Naive thymus-derived CD4-positive, alpha-beta T cell (primary cell): ENCODE results near the gene MS4A2. TPM values are rescaled to one million over a fixed set of nuclear protein-coding genes. Genes with fewer than 3 reads are reported as not detected.
"Not testable (repeated sequence)": the region's sequence is repeated elsewhere in the genome, so short reads cannot be mapped to it uniquely, and the experiment has no call there.

ENCODE experiments used
- ATAC-seq: fragments of 150-1000 bp; cut with Tn5 transposase; 2 replicates; pipeline ENCODE4 v1.10.0; 2021; ENCODE audit warnings: mild to moderate bottlenecking, moderate library complexity
- CTCF ChIA-PET: fragments of 350-600 bp; sonication (Branson Sonifier 250); formaldehyde crosslinking; loops from one replicate; lab custom pipeline; 2021; ENCODE audit warnings: antibody characterized with exemption; lab: Charles Lee
- POLR2A ChIA-PET: fragments of 350-600 bp; sonication (Branson Sonifier 250); formaldehyde crosslinking; loops from one replicate; lab custom pipeline; 2021; ENCODE audit warnings: antibody characterized with exemption, inconsistent platforms; lab: Charles Lee
- DNase-seq, 9 donors: peaks; one replicate each; pipeline versions ENCODE4 v3.0.0 to v3.0.0-alpha.2; 2020 to 2022; ENCODE audit warnings: mixed read lengths in 1 of 9
- H3K27ac ChIP-seq: one replicate; pipeline ENCODE4 v1.7.0; 2013; ENCODE audit warnings: mild to moderate bottlenecking, low read depth, low read length, moderate library complexity
- H3K27me3 ChIP-seq, 2 donors: one replicate each; pipeline ENCODE4 v1.7.0; 2013; ENCODE audit warnings: low read length in 2 of 2, mild to moderate bottlenecking in 2 of 2, moderate library complexity in 2 of 2; ENCODE audit not compliant: control insufficient read depth in 2 of 2, insufficient read depth in 2 of 2
- H3K36me3 ChIP-seq, 3 experiments: 1 replicate in 2 of 3; 2 replicates in 1 of 3; pipeline ENCODE4 v1.7.0; 2013; ENCODE audit warnings: low read length in 3 of 3, mild to moderate bottlenecking in 3 of 3, moderate library complexity in 1 of 3; ENCODE audit not compliant: insufficient read depth in 3 of 3, control insufficient read depth in 2 of 3
- H3K4me1 ChIP-seq, 2 donors: one replicate each; pipeline ENCODE4 v1.7.0; 2013; ENCODE audit warnings: low read length in 2 of 2, mild to moderate bottlenecking in 2 of 2, moderate library complexity in 1 of 2; ENCODE audit not compliant: control insufficient read depth in 2 of 2, insufficient read depth in 2 of 2
- H3K4me3 ChIP-seq: 2 replicates; pipeline ENCODE4 v1.7.0; 2013; ENCODE audit warnings: mild to moderate bottlenecking, low read length
- H3K9me3 ChIP-seq, 3 experiments: 1 replicate in 2 of 3; 2 replicates in 1 of 3; pipeline ENCODE4 v1.7.0; 2013; ENCODE audit warnings: low read length in 3 of 3; ENCODE audit not compliant: control insufficient read depth in 2 of 3
- H3K27ac Mint-ChIP-seq, 9 donors: one replicate each; pipeline ENCODE4 v1.8.0; 2020 to 2022; ENCODE audit warnings: mixed read lengths in 9 of 9, mild to moderate bottlenecking in 8 of 9, moderate library complexity in 5 of 9, inconsistent platforms in 2 of 9
- H3K27me3 Mint-ChIP-seq, 5 donors: one replicate each; pipeline ENCODE4 v1.8.0; 2021 to 2022; ENCODE audit warnings: mixed read lengths in 5 of 5, mild to moderate bottlenecking in 1 of 5
- H3K36me3 Mint-ChIP-seq, 5 donors: one replicate each; pipeline ENCODE4 v1.8.0; 2020 to 2022; ENCODE audit warnings: mixed read lengths in 5 of 5, mild to moderate bottlenecking in 3 of 5, inconsistent platforms in 1 of 5
- H3K4me1 Mint-ChIP-seq, 7 donors: one replicate each; pipeline ENCODE4 v1.8.0; 2020 to 2022; ENCODE audit warnings: mixed read lengths in 7 of 7, mild to moderate bottlenecking in 3 of 7, inconsistent platforms in 1 of 7
- H3K4me3 Mint-ChIP-seq, 10 donors: one replicate each; pipeline ENCODE4 v1.8.0; 2020 to 2022; ENCODE audit warnings: mild to moderate bottlenecking in 10 of 10, mixed read lengths in 10 of 10, moderate library complexity in 6 of 10, inconsistent platforms in 2 of 10
- H3K9me3 Mint-ChIP-seq, 11 donors: one replicate each; pipeline ENCODE4 v1.8.0; 2020 to 2022; ENCODE audit warnings: mixed read lengths in 11 of 11, mild to moderate bottlenecking in 4 of 11, inconsistent platforms in 1 of 11, moderate library complexity in 1 of 11
- intact Hi-C, 2 donors: fragments of 100-400 bp; cut with micrococcal nuclease; formaldehyde crosslinking; loops; one replicate each; pipeline ENCODE4 v1.15.1; 2023
- polyA plus RNA-seq, 2 donors: library from polyadenylated mRNA; unstranded; fragments of 300-500 nt; fragmentation: Illumina TruSeq; gene quantifications; one replicate each; pipeline ENCODE4 v1.2.3, GENCODE V29; 2021
- total RNA-seq, 6 experiments: library from RNA in 5 of 6; stranded (reverse) in 5 of 6; gene quantifications; 1 replicate in 5 of 6; 2 replicates in 1 of 6; pipeline ENCODE4 v1.2.3 and lab custom pipeline; 2021 to 2026

The MS4A2 gene
- total and polyA plus RNA-seq, 7 experiments from 2014 or later = 2.3 to 7.6 TPM; not detected in 5

- ChIA-PET CTCF (no interaction called here), POLR2A (no interaction called here)
- Mint-ChIP-seq H3K36me3 (no peaks in the 10 kb centered on the region), H3K27me3 (peaks cover 0 to 3% (median 0%) of the 10 kb centered on the region in 5 donors), H3K27ac (no peak overlapping the region), H3K4me1 (peaks cover 0 to 4% (median 0%) of the 10 kb centered on the region in 7 donors), H3K4me3 (no peak overlapping the region), H3K9me3 (peaks cover 0 to 2% (median 0%) of the 10 kb centered on the region in 11 donors)
- Histone ChIP-seq H3K36me3 (no peaks in the 10 kb centered on the region), H3K27ac (no peak overlapping the region), H3K4me3 (no peak overlapping the region), H3K4me1 (no peaks in the 10 kb centered on the region), H3K9me3 (no peaks in the 10 kb centered on the region), H3K27me3 (no peaks in the 10 kb centered on the region)
- ATAC-seq = no peak
- DNase-seq = no peak
- intact Hi-C loops = no loop called here
Observed at GRCh38 chr11:60059521-60060240, 28.8 kb upstream of the MS4A2 start.

GRCh38 chr11:60064111-60064510, 24.4 kb upstream of the MS4A2 start:
- Mint-ChIP-seq H3K36me3 (no peaks in the 10 kb centered on the region), H3K9me3 (peaks cover 0 to 2% (median 0%) of the 10 kb centered on the region in 11 donors), H3K4me1 (no peaks in the 10 kb centered on the region), H3K4me3 (no peak overlapping the region), H3K27me3 (peaks cover 0 to 2% (median 0%) of the 10 kb centered on the region in 5 donors), H3K27ac (no peak overlapping the region)
- no peak for DNase-seq
- Histone ChIP-seq H3K9me3 (no peaks in the 10 kb centered on the region), H3K36me3 (no peaks in the 10 kb centered on the region), H3K27me3 (no peaks in the 10 kb centered on the region), H3K27ac (no peak overlapping the region), H3K4me1 (no peaks in the 10 kb centered on the region), H3K4me3 (no peak overlapping the region)
- CTCF ChIA-PET = interaction anchor here (1.2 kb wide), 1 partner anchor 14 kb away, joined by 3 read pairs; no protein-coding TSS in a partner anchor
- intact Hi-C loops = no loop called here
- ATAC-seq = no peak
- POLR2A ChIA-PET = no interaction called here

DNA sequence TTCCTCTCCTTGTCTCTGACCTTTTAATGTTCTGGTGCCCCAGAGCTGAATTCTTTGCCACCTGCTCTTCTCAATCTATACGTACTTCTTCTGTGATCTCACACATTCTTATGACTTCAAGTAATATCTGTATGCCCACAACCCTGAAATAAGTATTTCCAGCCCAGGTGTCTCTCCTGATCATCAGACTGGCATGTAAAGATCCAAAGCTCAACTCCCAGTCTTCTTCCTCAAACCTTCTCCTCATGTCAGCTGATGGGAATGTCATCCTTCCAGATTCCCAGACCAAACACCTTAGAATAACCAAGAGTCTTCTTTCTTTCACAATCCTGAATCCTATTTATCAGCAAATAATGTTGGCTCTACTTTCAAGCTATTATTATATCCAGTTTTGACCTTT, 22.7 kb upstream of the MS4A2 start:
- ATAC-seq (no peak), DNase-seq (no peak)
- H3K9me3 Mint-ChIP-seq = peaks cover 0 to 3% (median 0%) of the 10 kb centered on the region in 11 donors
- H3K4me3 Mint-ChIP-seq = no peak overlapping the region
- Histone ChIP-seq H3K27ac (no peak overlapping the region), H3K4me3 (no peak overlapping the region), H3K9me3 (no peaks in the 10 kb centered on the region), H3K27me3 (no peaks in the 10 kb centered on the region), H3K36me3 (no peaks in the 10 kb centered on the region), H3K4me1 (no peaks in the 10 kb centered on the region)
- H3K27ac Mint-ChIP-seq = no peak overlapping the region
- H3K4me1 Mint-ChIP-seq = no peaks in the 10 kb centered on the region
- intact Hi-C loops = no loop called here
- POLR2A ChIA-PET = no interaction called here
- no peaks in the 10 kb centered on the region for H3K36me3 Mint-ChIP-seq
- CTCF ChIA-PET = no interaction called here
- H3K27me3 Mint-ChIP-seq = peaks cover 0 to 7% (median 4%) of the 10 kb centered on the region in 5 donors

- ChIA-PET POLR2A (no interaction called here), CTCF (no interaction called here)
- Histone ChIP-seq H3K27ac (no peak overlapping the region), H3K9me3 (no peaks in the 10 kb centered on the region), H3K27me3 (no peaks in the 10 kb centered on the region), H3K4me1 (no peaks in the 10 kb centered on the region), H3K4me3 (no peak overlapping the region), H3K36me3 (no peaks in the 10 kb centered on the region)
- H3K36me3 Mint-ChIP-seq = peaks cover 0 to 3% (median 0%) of the 10 kb centered on the region in 5 donors
- no peak overlapping the region for H3K4me3 Mint-ChIP-seq
- DNase-seq (no peak), ATAC-seq (no peak)
- H3K27ac Mint-ChIP-seq = no peak overlapping the region
- peaks cover 0 to 11% (median 0%) of the 10 kb centered on the region in 11 donors for H3K9me3 Mint-ChIP-seq
- intact Hi-C loops = no loop called here
- peaks cover 0 to 14% (median 6%) of the 10 kb centered on the region in 5 donors for H3K27me3 Mint-ChIP-seq
- no peaks in the 10 kb centered on the region for H3K4me1 Mint-ChIP-seq
Observed at GRCh38 chr11:60069450-60069849, 19.0 kb upstream of the MS4A2 start.

GRCh38 chr11:60071644-60072043, 16.8 kb upstream of the MS4A2 start:
- peaks cover 0 to 27% (median 2%) of the 10 kb centered on the region in 11 donors for H3K9me3 Mint-ChIP-seq
- H3K4me1 Mint-ChIP-seq, CTCF ChIA-PET, H3K36me3 Mint-ChIP-seq, DNase-seq, H3K9me3 ChIP-seq, POLR2A ChIA-PET, H3K27ac ChIP-seq, ATAC-seq, H3K4me3 Mint-ChIP-seq, H3K36me3 ChIP-seq, H3K4me1 ChIP-seq, H3K27ac Mint-ChIP-seq, H3K27me3 ChIP-seq, H3K4me3 ChIP-seq, intact Hi-C loops: not testable (repeated sequence)
- H3K27me3 Mint-ChIP-seq = peaks cover 0 to 14% (median 6%) of the 10 kb centered on the region in 5 donors

- Mint-ChIP-seq H3K9me3 (peaks cover 0 to 29% (median 5%) of the 10 kb centered on the region in 11 donors), H3K4me3 (no peak overlapping the region), H3K27me3 (peaks cover 0 to 8% (median 0%) of the 10 kb centered on the region in 5 donors), H3K27ac (no peak overlapping the region), H3K4me1 (peaks cover 0 to 1% (median 0%) of the 10 kb centered on the region in 7 donors), H3K36me3 (no peaks in the 10 kb centered on the region)
- H3K4me3 ChIP-seq = no peak overlapping the region
- H3K9me3 ChIP-seq = no peaks in the 10 kb centered on the region
- ChIA-PET POLR2A (no interaction called here), CTCF (interaction anchor here (0.7 kb wide), 1 partner anchor 13 kb away, joined by 3 read pairs; no protein-coding TSS in a partner anchor)
- no peaks in the 10 kb centered on the region for H3K27me3 ChIP-seq
- H3K36me3 ChIP-seq = no peaks in the 10 kb centered on the region
- ATAC-seq (no peak), DNase-seq (no peak)
- intact Hi-C loops = no loop called here
- no peaks in the 10 kb centered on the region for H3K4me1 ChIP-seq
- H3K27ac ChIP-seq = no peak overlapping the region
Observed at GRCh38 chr11:60077216-60077817, 11.1 kb upstream of the MS4A2 start.
